HFFc6 (cell line): ENCODE data around the gene FLVCR1. TPM values are rescaled to one million over a fixed set of nuclear protein-coding genes. Genes with fewer than 3 reads are reported as not detected.

ENCODE experiments used
- DNase-seq: peaks from one replicate; pipeline ENCODE4 v3.0.0-alpha.2; 2018
- H3K27ac Mint-ChIP-seq: 2 replicates; pipeline ENCODE4 v1.8.0; 2020; ENCODE audit warnings: mild to moderate bottlenecking, mixed read lengths
- H3K27me3 Mint-ChIP-seq: 2 replicates; pipeline ENCODE4 v1.8.0; 2021; ENCODE audit warnings: mild to moderate bottlenecking, moderate library complexity, mixed read lengths; ENCODE audit not compliant: insufficient read depth
- H3K36me3 Mint-ChIP-seq: 2 replicates; pipeline ENCODE4 v1.8.0; 2021; ENCODE audit warnings: low read depth, mixed read lengths
- H3K4me1 Mint-ChIP-seq: 2 replicates; pipeline ENCODE4 v1.8.0; 2020; ENCODE audit warnings: low read depth, mixed read lengths
- H3K4me3 Mint-ChIP-seq: 2 replicates; pipeline ENCODE4 v1.8.0; 2020; ENCODE audit warnings: mild to moderate bottlenecking, moderate library complexity, mixed read lengths
- H3K9me3 Mint-ChIP-seq: 2 replicates; pipeline ENCODE4 v1.8.0; 2020; ENCODE audit warnings: mild to moderate bottlenecking, mixed read lengths
- total RNA-seq, 6 experiments: library from RNA; stranded (reverse); fragmentation: NEBNext Ultra II Directional; extraction: Animal tissue kit (Norgen Biotek cat#: 25700); gene quantifications; 2 replicates in 1 of 6; 3 replicates in 5 of 6; pipeline ENCODE4 v1.2.3, GENCODE V29; 2021
- TF ChIP-seq, protein P1 (sequence below): fragments of 200-600 bp; sonication (generic); IDR thresholded peaks from 2 replicates; pipeline ENCODE4 v1.5.0; 2021; ENCODE audit warnings: antibody characterized with exemption, mild to moderate bottlenecking

The FLVCR1 gene
- total RNA-seq, 6 experiments from 2014 or later = 3.7 to 5.5 (median 4.8) TPM

DNA sequence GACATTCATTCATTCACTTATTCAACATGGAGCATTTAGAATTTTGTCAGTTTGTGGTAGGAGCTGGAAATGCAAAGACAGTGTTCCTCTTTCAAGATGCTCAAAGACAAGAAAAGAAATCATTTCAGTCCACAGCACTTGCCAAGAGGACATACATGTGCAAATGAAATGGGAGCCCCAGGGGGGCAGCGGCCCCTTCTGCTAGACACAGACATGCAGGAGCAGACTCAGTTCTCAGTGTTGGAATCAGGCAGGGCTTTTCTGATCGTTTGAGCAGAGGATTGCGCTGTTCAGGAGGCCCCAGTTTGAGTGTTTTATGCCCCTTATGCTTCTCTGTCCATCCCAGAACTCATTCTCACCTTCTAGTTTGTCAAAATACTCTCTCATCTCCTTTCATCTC lies 56.7 kb downstream of the FLVCR1 start:
- TF ChIP-seq, protein P1, sequence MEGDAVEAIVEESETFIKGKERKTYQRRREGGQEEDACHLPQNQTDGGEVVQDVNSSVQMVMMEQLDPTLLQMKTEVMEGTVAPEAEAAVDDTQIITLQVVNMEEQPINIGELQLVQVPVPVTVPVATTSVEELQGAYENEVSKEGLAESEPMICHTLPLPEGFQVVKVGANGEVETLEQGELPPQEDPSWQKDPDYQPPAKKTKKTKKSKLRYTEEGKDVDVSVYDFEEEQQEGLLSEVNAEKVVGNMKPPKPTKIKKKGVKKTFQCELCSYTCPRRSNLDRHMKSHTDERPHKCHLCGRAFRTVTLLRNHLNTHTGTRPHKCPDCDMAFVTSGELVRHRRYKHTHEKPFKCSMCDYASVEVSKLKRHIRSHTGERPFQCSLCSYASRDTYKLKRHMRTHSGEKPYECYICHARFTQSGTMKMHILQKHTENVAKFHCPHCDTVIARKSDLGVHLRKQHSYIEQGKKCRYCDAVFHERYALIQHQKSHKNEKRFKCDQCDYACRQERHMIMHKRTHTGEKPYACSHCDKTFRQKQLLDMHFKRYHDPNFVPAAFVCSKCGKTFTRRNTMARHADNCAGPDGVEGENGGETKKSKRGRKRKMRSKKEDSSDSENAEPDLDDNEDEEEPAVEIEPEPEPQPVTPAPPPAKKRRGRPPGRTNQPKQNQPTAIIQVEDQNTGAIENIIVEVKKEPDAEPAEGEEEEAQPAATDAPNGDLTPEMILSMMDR = no peak
- Mint-ChIP-seq H3K27me3 (peaks cover 23% of the 10 kb centered on the region), H3K27ac (no peak overlapping the region), H3K36me3 (no peaks in the 10 kb centered on the region), H3K4me1 (0 out of 2 replicates have a peak, but pooled peaks cover 5% of the 10 kb centered on the region), H3K4me3 (no peak overlapping the region), H3K9me3 (no peaks in the 10 kb centered on the region)
- no peak for DNase-seq

DNA sequence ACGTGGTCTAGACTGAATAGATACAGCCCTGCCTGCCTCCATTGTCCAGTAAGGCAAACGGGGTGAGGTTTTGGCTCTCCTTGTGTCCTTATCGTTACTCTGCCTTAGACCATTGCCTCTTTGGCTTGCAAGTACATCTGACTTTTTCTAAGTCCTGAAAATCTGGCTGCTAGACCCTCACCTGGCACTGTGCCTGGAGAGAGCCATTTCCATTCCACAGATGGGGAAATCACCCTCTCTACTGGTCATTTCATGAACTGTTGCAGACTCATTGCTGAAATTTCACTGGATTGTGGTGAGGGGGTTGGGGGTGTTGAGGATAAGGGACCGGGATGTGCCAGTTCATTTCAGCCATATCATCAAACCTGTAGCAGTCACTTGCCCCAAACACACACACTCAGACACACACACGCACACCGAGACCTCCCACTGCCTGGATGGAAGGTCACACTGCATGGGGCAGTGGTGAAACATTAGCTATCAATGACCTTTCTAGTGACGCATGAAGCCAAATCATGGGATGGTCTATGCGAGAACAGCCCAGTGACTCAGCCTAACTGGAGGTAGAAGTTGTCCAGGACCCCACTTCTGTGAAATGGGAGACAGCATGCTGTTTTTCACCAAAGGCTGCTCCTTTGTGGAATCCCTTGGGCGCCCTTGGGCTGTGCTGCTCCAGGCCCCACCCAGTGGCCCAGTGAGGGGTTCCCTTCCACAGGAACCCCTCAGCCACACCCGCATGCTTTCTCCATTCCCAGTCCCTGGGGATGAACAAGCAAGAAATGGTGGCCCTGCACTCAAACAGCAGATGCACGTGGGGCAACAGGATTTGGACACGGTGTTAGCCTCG lies 57.4 kb downstream of the FLVCR1 start:
- Mint-ChIP-seq H3K27me3 (peaks cover 25% of the 10 kb centered on the region), H3K4me3 (no peak overlapping the region), H3K4me1 (0 out of 2 replicates have a peak, but pooled peaks cover 5% of the 10 kb centered on the region), H3K9me3 (no peaks in the 10 kb centered on the region), H3K27ac (no peak overlapping the region), H3K36me3 (no peaks in the 10 kb centered on the region)
- TF ChIP-seq, protein P1 = peak; percentile 55
- no peak for DNase-seq

DNA sequence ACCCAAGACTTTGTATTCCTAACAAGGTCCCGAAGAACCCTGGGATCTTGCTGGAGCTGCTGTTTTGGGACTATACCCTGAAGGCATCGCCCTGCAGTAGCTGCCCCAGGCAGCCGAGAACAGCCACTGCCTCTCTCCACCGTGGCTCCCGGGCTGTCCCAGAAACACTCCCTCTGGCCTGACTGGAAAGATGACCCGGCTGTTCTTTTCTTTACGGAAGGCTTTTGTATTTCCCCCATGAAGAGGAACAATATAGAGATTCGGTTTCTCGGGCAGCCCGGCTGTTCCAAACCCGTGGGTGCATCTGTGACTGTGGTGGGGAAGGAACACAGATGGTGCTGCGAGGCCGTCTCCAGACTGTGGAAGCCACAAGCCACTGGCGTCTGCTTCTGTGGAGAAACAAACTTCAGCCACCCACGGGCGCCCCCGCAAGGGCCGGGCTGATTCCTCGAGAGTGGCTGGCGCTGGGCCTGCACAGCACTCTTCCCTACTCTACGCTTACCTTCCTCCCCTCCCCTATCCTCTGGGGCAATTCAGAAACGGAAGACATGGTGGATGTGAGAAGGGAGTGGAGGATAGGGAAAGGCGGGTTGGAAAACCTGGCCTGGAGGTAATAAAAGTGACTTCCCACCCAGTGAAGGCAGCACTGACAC lies 58.5 kb downstream of the FLVCR1 start:
- TF ChIP-seq, protein P1 = no peak
- Mint-ChIP-seq H3K4me1 (0 out of 2 replicates have a peak, but pooled peaks cover 5% of the 10 kb centered on the region), H3K27ac (no peak overlapping the region), H3K9me3 (no peaks in the 10 kb centered on the region), H3K36me3 (no peaks in the 10 kb centered on the region), H3K27me3 (peaks cover 36% of the 10 kb centered on the region), H3K4me3 (no peak overlapping the region; the same call in 1 of the 2 replicates)
- no peak for DNase-seq

DNA sequence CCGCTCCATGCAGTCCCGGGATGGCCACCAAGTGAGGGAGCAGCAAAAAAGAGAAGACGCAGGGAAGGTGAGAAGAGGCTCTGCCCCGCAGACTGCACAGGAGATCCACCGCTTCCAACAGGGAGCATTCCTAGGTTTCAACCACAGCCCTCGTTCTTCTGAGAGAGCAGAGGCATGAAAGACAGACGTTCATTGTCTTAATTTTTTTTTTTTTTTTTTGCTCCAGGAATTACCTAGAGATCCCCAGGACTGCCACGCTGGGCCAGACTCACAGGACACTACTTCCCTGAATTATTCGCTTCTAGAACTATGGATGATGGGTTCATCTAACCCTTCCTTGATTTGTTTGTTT lies 59.0 kb downstream of the FLVCR1 start:
- Mint-ChIP-seq H3K9me3 (no peaks in the 10 kb centered on the region), H3K4me1 (0 out of 2 replicates have a peak, but pooled peaks cover 5% of the 10 kb centered on the region), H3K4me3 (no peak overlapping the region), H3K27ac (no peak overlapping the region), H3K36me3 (no peaks in the 10 kb centered on the region), H3K27me3 (peaks cover 38% of the 10 kb centered on the region)
- TF ChIP-seq, protein P1 = no peak
- DNase-seq = no peak

DNA sequence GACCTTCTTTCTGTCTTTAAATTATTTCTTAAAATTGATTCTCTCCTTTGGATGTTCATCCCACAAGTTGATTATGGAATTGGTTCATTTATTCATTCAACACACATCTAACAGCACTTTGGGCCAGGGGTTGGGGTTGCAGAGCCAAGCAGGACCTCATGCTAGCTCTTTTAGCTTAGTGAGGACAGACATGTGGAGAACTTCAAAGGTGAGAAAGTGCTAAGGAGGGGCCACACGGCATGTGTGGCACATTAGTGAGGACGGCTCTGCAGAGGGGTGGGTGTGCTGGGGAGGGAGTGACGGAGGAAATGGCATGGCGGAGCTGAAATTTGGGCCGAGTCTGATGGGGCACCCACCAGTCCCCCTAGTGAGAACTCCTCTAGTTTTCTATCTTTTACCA lies 59.8 kb downstream of the FLVCR1 start:
- Mint-ChIP-seq H3K36me3 (no peaks in the 10 kb centered on the region), H3K4me3 (no peak overlapping the region), H3K27ac (no peak overlapping the region), H3K4me1 (0 out of 2 replicates have a peak, but pooled peaks cover 5% of the 10 kb centered on the region), H3K9me3 (no peaks in the 10 kb centered on the region), H3K27me3 (peaks cover 43% of the 10 kb centered on the region)
- TF ChIP-seq, protein P1 = no peak
- no peak for DNase-seq
